Measurements from ENCODE around the gene GUCA2B.
A peak's percentile ranks its signal among the peaks of the same experiment; 100 is the strongest.

The GUCA2B gene

DNA sequence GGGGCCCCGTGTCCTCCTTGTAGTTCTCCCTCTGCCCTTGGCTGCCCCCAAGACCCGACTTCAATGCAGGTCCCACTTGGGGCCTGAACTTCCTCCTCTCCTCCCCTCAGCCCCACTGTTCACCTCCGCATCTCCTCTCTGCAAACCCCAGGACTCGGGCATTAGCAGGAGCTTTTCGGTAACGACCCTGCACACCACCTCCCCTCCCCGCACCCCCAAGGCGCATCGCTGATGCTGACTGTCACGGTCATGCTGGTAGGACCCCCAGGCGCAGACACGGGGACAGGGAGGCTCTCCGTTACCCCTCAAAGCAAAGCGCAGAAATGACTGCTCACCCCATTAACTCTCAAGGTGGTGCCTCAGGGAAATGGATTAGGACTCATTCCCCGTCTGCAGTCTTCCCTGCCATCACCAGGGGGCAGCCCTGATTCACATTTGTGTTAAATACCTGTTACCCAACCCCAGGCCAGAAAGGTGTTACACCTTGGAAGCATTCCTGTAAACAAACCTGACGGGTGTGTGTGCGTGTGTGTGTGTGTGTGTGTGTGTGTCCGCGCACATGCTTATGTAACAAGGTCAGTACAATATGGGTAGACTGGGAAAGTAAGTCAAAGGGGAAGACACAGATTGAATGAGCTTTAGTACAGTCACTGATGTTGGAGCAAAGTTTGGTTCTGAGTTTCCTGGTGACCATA lies 6.4 kb upstream of the GUCA2B start:
- TF ChIP-seq, protein P1, sequence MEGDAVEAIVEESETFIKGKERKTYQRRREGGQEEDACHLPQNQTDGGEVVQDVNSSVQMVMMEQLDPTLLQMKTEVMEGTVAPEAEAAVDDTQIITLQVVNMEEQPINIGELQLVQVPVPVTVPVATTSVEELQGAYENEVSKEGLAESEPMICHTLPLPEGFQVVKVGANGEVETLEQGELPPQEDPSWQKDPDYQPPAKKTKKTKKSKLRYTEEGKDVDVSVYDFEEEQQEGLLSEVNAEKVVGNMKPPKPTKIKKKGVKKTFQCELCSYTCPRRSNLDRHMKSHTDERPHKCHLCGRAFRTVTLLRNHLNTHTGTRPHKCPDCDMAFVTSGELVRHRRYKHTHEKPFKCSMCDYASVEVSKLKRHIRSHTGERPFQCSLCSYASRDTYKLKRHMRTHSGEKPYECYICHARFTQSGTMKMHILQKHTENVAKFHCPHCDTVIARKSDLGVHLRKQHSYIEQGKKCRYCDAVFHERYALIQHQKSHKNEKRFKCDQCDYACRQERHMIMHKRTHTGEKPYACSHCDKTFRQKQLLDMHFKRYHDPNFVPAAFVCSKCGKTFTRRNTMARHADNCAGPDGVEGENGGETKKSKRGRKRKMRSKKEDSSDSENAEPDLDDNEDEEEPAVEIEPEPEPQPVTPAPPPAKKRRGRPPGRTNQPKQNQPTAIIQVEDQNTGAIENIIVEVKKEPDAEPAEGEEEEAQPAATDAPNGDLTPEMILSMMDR (IDR thresholded peaks at IDR 0.05; ENCODE audit: low read depth, low read length), result peak; percentile 91
- no peak for DNase-seq (ENCODE audit: extremely low read depth, low read depth)

DNA sequence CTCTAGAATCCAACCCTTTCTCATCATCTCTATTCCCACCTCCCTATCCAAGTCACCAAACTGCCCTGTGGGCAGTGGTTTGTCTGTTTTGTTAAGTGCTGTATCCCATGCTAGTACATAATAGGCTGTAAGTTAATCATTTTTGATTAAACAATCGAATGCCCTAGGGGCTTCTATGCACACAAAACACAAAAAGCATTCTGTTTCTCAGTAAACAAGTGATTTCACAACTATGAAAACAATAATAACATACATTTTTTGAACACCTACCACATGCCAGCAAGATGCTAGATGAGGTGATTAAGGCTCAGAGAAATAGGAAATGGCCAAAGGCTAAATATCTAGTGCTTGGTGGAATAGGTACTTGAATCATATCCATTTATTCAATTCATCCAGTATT lies 5.0 kb upstream of the GUCA2B start:
- TF ChIP-seq, protein P1 (IDR thresholded peaks at IDR 0.05; ENCODE audit: low read depth, low read length), result no peak
- DNase-seq (ENCODE audit: extremely low read depth, low read depth), result no peak

DNA sequence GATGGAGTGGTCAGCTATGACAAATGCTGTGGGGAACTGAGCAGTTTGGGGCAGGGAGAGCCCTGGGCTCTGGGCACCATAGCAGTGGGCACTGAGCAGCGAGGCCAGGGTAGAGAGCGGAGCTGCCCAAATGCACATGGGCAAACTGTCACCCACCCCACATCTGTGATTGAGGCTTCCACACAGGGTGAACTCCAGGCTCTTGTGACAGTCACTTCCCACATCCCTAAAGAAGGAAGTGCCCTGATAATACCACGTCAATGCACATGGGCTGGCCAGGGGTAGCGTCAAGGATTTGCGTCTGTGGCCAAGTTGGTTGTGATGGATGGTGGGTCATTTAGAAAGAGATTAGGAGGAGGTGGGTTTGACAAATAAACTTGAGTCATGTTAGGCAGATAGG lies 2.6 kb upstream of the GUCA2B start:
- TF ChIP-seq, protein P1 (IDR thresholded peaks at IDR 0.05; ENCODE audit: low read depth, low read length), result no peak
- no peak for DNase-seq (ENCODE audit: extremely low read depth, low read depth)

DNA sequence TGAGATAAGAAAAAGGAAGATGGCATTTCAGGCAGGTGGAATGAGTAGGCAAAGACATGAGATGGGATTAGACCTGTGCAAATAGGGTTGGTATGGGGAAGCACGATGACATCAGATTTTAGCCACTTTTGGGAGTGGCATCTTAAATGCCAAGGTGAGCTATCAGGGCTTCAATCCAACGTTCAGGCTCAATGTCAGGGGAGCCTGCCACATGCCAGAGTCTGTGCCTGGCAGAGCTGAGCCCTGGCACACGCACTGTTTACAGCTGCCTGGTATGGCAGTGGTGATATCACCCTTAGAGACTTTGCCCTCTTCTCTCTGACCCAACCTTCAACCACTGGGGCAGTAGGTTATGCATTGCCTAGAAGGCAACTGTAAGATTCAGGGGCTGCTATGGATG lies 1.1 kb upstream of the GUCA2B start:
- no peak for DNase-seq (ENCODE audit: extremely low read depth, low read depth)
- TF ChIP-seq, protein P1 (IDR thresholded peaks at IDR 0.05; ENCODE audit: low read depth, low read length), result no peak

- TF ChIP-seq, protein P1 (IDR thresholded peaks at IDR 0.05; ENCODE audit: low read depth, low read length), result no peak
- DNase-seq (ENCODE audit: extremely low read depth, low read depth), result no peak
These were observed 414 bp downstream of the GUCA2B start for GRCh38 chr1:42153624-42154023.

- no peak for DNase-seq (ENCODE audit: extremely low read depth, low read depth)
- TF ChIP-seq, protein P1 (IDR thresholded peaks at IDR 0.05; ENCODE audit: low read depth, low read length), result no peak
These were observed 1.5 kb downstream of the GUCA2B start for GRCh38 chr1:42154685-42155084.

- no peak for DNase-seq (ENCODE audit: extremely low read depth, low read depth)
- TF ChIP-seq, protein P1 (IDR thresholded peaks at IDR 0.05; ENCODE audit: low read depth, low read length), result no peak
These were observed 2.2 kb downstream of the GUCA2B start for GRCh38 chr1:42155362-42155761.
